ENCODE data around the gene TSPAN14.

DNA sequence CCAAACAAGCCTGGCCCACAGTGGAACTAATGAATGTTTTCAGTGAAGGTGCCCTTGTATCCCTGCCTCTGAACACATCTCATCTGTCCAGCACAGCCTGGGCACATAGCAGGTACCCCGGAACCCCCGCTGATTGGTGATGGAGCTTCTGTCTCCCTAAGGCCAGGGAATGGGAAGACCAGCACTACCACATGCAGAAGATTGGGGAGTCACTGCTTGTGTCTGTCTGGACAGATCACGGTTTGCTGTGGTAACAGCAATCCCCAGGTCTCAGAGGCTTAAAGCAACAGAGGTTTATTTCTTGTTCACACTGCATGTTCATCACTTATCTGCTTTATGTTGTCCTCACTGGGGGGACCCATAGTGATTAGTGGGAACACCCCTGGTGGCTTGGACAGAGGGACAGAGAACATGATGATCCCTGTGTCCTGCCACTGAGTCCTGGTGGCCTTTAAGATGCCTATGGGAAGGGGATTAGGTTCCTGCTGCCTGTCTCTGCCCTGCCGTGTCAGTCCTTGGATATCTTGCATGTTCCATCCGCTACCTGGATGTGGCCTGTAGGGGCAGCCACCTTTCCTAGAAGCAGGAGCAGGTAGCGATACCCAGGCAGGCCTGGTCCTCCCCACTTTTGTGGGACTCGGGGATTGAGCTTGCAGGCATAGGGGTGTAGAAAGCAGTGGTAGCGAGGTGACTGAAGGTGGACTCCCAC, 3.6 kb downstream of the TSPAN14 start:
- TF ChIP-seq, protein P1, sequence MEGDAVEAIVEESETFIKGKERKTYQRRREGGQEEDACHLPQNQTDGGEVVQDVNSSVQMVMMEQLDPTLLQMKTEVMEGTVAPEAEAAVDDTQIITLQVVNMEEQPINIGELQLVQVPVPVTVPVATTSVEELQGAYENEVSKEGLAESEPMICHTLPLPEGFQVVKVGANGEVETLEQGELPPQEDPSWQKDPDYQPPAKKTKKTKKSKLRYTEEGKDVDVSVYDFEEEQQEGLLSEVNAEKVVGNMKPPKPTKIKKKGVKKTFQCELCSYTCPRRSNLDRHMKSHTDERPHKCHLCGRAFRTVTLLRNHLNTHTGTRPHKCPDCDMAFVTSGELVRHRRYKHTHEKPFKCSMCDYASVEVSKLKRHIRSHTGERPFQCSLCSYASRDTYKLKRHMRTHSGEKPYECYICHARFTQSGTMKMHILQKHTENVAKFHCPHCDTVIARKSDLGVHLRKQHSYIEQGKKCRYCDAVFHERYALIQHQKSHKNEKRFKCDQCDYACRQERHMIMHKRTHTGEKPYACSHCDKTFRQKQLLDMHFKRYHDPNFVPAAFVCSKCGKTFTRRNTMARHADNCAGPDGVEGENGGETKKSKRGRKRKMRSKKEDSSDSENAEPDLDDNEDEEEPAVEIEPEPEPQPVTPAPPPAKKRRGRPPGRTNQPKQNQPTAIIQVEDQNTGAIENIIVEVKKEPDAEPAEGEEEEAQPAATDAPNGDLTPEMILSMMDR (IDR thresholded peaks at IDR 0.05): no peak
- TF ChIP-seq EP300 (IDR thresholded peaks at IDR 0.05): no peak
